Duodenal mucosa (tissue), 2 donors: ENCODE measurements around the gene NBAS.

Source experiments
- H3K27ac ChIP-seq: one replicate; pipeline ENCODE4 v1.7.0; 2013; ENCODE audit warnings: low read depth, low read length
- H3K27me3 ChIP-seq, 2 donors: one replicate each; pipeline ENCODE4 v1.7.0; 2013; ENCODE audit warnings: low read length in 2 of 2, control low read depth in 1 of 2; ENCODE audit not compliant: insufficient read depth in 2 of 2, control insufficient read depth in 1 of 2
- H3K36me3 ChIP-seq, 2 donors: one replicate each; pipeline ENCODE4 v1.7.0; 2013; ENCODE audit warnings: low read length in 2 of 2, control low read depth in 1 of 2; ENCODE audit not compliant: insufficient read depth in 2 of 2, control insufficient read depth in 1 of 2
- H3K4me1 ChIP-seq, 2 donors: one replicate each; pipeline ENCODE4 v1.7.0; 2013; ENCODE audit warnings: low read length in 2 of 2, control low read depth in 1 of 2; ENCODE audit not compliant: insufficient read depth in 2 of 2, control insufficient read depth in 1 of 2
- H3K4me3 ChIP-seq, 2 donors: one replicate each; pipeline ENCODE4 v1.7.0; 2013; ENCODE audit warnings: low read length in 2 of 2, low read depth in 1 of 2
- H3K9ac ChIP-seq, 2 donors: one replicate each; pipeline ENCODE4 v1.7.0; 2013; ENCODE audit warnings: low read length in 2 of 2, low read depth in 1 of 2
- H3K9me3 ChIP-seq, 2 donors: one replicate each; pipeline ENCODE4 v1.7.0; 2013; ENCODE audit warnings: low read length in 2 of 2, control low read depth in 1 of 2; ENCODE audit not compliant: control insufficient read depth in 1 of 2

The NBAS gene

DNA sequence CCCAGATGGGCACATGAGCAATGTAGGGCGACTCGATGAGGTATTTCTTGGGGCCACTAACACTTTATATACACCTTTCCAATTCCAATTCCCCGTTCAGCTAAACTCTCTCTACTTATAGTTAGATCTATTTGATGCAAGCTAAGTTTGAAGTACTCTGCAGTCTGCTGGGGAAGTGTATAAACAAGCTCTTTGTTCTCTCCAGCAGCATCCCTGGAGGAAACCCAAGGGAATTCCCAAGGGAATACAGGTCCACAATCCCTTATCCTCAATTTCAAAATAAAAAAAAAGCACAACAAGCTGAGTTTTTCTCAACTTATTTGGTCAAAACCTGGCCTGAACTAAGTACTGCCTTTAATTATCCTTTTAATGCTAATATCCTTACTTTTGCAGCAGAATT is 433.3 kb downstream of the NBAS start:
- no peak overlapping the region for H3K4me3 ChIP-seq
- H3K9me3 ChIP-seq: no peaks in the 10 kb centered on the region
- H3K36me3 ChIP-seq: no peaks in the 10 kb centered on the region
- H3K27ac ChIP-seq: no peak overlapping the region
- no peaks in the 10 kb centered on the region for H3K27me3 ChIP-seq
- H3K9ac ChIP-seq: no peak overlapping the region
- peaks cover 10 to 20% of the 10 kb centered on the region in 2 donors for H3K4me1 ChIP-seq

- Histone ChIP-seq H3K4me3 (no peak overlapping the region), H3K27ac (no peak overlapping the region), H3K9ac (no peak overlapping the region), H3K9me3 (no peaks in the 10 kb centered on the region), H3K36me3 (no peaks in the 10 kb centered on the region), H3K4me1 (peaks cover 10 to 20% of the 10 kb centered on the region in 2 donors), H3K27me3 (no peaks in the 10 kb centered on the region)
Observed at GRCh38 chr2:15127301-15127700, 433.8 kb downstream of the NBAS start.

GRCh38 chr2:15126373-15126772 is 434.8 kb downstream of the NBAS start:
- Histone ChIP-seq H3K27me3 (no peaks in the 10 kb centered on the region), H3K36me3 (no peaks in the 10 kb centered on the region), H3K9ac (no peak overlapping the region), H3K4me3 (no peak overlapping the region), H3K27ac (no peak overlapping the region), H3K4me1 (peaks cover 10 to 20% of the 10 kb centered on the region in 2 donors), H3K9me3 (no peaks in the 10 kb centered on the region)

- H3K36me3 ChIP-seq: no peaks in the 10 kb centered on the region
Observed at GRCh38 chr2:15122915-15123314, 438.2 kb downstream of the NBAS start.

DNA sequence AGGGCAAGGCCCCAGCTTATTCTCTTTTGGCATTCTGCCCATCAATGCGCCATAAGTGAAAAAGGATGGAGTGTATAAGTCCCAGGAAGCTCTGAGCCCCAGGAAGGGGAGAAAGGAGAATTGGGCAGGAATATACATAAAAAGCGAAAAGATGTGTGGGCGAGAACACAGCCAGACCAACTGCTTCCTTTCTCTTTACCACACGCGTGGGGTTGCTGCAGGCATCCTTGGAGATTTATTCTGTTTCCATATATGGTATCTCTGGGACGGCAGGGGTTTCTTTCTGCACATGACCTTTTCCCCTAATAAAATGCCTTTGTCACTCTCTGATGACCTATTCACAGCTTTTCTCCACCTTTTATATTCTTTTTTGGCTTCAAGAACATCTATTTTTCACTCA is 440.5 kb downstream of the NBAS start:
- Histone ChIP-seq H3K4me1 (peaks cover 0 to 4% of the 10 kb centered on the region in 2 donors), H3K27me3 (no peaks in the 10 kb centered on the region), H3K9me3 (no peaks in the 10 kb centered on the region), H3K27ac (no peak overlapping the region), H3K9ac (no peak overlapping the region), H3K4me3 (no peak overlapping the region), H3K36me3 (no peaks in the 10 kb centered on the region)

More at GRCh38 chr2:15122915-15123314, 438.2 kb downstream of the NBAS start:
- H3K4me1 ChIP-seq: peaks cover 10 to 20% of the 10 kb centered on the region in 2 donors
- no peak overlapping the region for H3K4me3 ChIP-seq
- H3K27ac ChIP-seq: no peak overlapping the region
- no peaks in the 10 kb centered on the region for H3K27me3 ChIP-seq
- no peaks in the 10 kb centered on the region for H3K9me3 ChIP-seq
- no peak overlapping the region for H3K9ac ChIP-seq

GRCh38 chr2:15119722-15120175 is 441.4 kb downstream of the NBAS start:
- no peaks in the 10 kb centered on the region for H3K27me3 ChIP-seq
- no peaks in the 10 kb centered on the region for H3K4me1 ChIP-seq
- H3K9me3 ChIP-seq: no peaks in the 10 kb centered on the region
- H3K9ac ChIP-seq: no peak overlapping the region
- H3K4me3 ChIP-seq: no peak overlapping the region
- no peaks in the 10 kb centered on the region for H3K36me3 ChIP-seq
- H3K27ac ChIP-seq: no peak overlapping the region

- Histone ChIP-seq H3K4me3 (no peak overlapping the region), H3K27me3 (no peaks in the 10 kb centered on the region), H3K9me3 (peaks cover 0 to under 1% of the 10 kb centered on the region in 2 donors), H3K27ac (no peak overlapping the region), H3K9ac (no peak overlapping the region), H3K4me1 (no peaks in the 10 kb centered on the region), H3K36me3 (no peaks in the 10 kb centered on the region)
Observed at GRCh38 chr2:15117409-15118050, 443.6 kb downstream of the NBAS start.
